GM21737 (cell line): Measurements from ENCODE around the gene RNF212.
"Not testable (repeated sequence)": the region's sequence is repeated elsewhere in the genome, so short reads cannot be mapped to it uniquely, and the experiment has no call there.

Experiments
- ATAC-seq: cut with Tn5 transposase; IDR thresholded peaks from one replicate; pipeline ENCODE4 v1.9.1; 2021; ENCODE audit warnings: mild to moderate bottlenecking, moderate library complexity; ENCODE audit not compliant: unreplicated experiment

The RNF212 gene

GRCh38 chr4:1050486-1051213 is 62.7 kb downstream of the RNF212 start:
- ATAC-seq: no peak

GRCh38 chr4:1049591-1049905 is 63.8 kb downstream of the RNF212 start:
- ATAC-seq: no peak

GRCh38 chr4:1048773-1049590 is 64.4 kb downstream of the RNF212 start:
- no peak for ATAC-seq

GRCh38 chr4:1047976-1048772 is 65.2 kb downstream of the RNF212 start:
- no peak for ATAC-seq

GRCh38 chr4:1047106-1047975 is 66.0 kb downstream of the RNF212 start:
- ATAC-seq: no peak

GRCh38 chr4:1046581-1047011 is 66.8 kb downstream of the RNF212 start:
- not testable (repeated sequence) for ATAC-seq

DNA sequence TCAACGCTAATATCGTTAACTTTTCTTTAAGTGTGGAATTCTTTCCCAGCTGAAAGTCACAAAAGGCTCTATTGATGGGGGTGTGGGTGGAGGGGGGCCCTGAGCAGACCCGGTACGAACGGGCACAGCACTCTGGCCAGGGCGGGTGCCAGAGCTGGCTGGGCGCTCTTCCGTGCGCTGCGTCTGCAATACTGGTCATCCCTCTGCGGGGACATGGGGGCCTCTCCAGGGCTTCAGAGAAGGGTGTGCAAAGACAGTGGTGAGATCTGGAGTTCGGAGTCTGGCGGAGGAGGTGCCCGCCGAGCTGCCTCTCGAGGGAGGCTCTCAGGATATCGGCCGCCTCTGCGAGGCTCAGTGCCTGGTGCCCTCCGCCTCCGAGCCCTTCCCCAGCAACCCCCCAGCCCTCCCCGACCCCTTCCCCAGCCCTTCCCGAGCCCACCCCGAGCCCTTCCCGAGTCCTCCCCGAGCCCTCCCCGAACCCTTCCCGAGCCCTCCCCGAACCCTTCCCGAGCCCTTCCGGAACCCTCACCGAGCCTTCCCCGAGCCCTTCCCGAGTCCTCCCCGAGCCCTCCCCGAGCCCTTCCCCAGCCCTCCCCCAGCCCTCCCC is 67.7 kb downstream of the RNF212 start:
- no peak for ATAC-seq

GRCh38 chr4:1045193-1045594 is 68.2 kb downstream of the RNF212 start:
- ATAC-seq: no peak

GRCh38 chr4:1044469-1045192 is 68.7 kb downstream of the RNF212 start:
- ATAC-seq: no peak

DNA sequence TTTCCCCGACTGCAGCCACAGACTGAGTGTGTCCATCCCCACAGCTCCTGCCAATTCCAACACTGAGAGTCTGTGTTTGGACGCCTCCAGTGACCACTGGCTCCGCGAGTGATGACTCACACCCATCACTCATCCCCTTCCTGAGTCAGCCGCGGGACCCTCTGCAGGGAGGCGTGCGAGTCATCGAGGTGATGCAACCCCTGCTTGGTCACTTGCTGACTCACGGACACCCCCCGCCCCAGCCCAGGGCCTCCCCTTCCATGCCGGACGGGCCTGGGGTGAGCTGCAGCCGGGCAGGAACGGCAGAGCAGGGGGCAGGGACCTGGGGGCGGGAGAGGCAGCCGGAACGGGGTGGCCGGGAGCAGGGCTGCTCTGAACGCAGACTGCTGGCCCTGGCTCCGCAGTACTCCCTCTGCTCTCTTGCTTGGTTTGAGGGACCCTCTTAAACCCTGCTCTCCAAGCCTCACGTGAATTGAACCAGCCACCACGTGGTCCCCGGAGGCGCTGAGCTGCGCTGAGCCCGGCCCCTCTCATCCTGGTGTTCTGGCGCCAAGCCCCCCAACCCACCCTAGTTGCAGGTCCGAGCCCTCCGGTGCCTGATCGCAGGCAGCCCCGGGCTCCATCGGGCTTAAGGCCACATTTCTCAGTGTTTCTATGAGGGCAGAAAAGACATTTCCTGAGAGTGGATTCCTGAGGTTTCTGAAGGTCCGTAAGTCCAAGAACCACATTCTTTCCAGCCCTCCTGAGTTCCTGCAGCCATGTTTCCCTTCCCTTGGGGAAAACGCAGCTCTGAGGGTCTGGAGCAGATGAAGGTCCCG is 69.5 kb downstream of the RNF212 start:
- ATAC-seq: no peak

GRCh38 chr4:1043162-1043561 is 70.2 kb downstream of the RNF212 start:
- no peak for ATAC-seq

- no peak for ATAC-seq
Observed at GRCh38 chr4:1042352-1043055, 70.9 kb downstream of the RNF212 start.

DNA sequence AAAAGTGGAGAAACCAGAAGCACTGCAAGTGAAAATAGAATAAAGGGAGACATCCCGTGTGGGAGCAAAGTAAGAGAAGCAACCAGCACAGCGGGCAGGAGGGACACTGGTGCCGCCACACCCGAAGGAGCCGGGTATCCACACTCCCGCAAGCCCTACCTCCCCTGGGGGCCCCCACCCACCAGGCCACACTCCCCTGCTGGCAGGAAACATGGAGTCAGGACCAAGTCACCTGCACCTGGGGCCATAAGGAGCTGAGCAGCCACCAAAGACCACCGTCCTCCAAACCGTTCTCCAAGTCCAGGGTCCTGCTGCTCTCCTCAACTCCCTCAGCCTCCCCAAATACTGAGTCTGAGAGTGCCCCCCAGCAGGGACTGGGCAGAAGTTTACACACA is 71.4 kb downstream of the RNF212 start:
- no peak for ATAC-seq

DNA sequence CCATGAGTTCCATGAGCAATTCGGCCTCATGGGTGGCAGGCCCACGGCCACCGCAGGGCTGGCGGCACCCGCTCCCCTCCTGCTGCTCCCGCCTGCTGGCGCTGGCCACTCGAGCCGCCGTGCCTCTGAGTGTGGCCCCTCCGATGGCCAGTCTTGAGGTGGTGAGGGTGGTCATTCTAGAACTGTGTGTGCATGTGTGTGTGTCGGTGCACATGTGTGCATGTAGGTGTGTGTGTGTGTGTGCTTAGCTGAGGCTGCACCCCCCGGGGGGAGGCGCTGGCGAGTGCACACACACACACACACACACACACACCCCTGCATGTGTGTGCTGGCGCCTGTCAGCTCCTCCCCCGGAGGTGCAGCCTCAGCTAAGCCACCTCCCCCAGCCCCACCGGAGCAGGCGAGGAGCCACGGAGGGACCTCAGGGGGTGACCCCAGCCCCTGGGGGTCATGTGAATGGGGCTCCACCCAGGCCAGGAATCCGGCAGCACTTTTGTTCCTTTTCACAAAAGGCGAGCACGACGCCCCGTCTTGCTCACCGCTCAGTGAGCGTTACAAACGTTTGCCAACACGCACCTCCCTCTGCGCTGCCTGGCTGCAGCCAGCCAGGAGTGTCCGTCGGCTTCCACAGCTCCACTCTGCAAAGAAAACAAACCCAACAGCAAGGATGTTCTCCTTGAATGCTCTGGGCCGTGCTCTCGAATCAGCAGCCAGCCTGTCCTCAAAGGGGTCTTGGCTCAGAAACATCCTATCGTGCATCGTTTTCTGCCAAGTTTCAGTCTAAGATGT is 72.0 kb downstream of the RNF212 start:
- no peak for ATAC-seq

- no peak for ATAC-seq
Observed at GRCh38 chr4:1040344-1041146, 72.8 kb downstream of the RNF212 start.

- ATAC-seq: no peak
Observed at GRCh38 chr4:1039493-1040343, 73.6 kb downstream of the RNF212 start.
